Measurements from ENCODE around the gene TMEM106A.

GRCh38 chr17:43217614-43218087 lies 6.0 kb downstream of the TMEM106A start:
- TF ChIP-seq CTCF (IDR thresholded peaks at IDR 0.05) = no peak
- TF ChIP-seq EP300 (IDR thresholded peaks at IDR 0.05) = no peak
- TF ChIP-seq POLR2AphosphoS5 (IDR thresholded peaks at IDR 0.05) = no peak
- TF ChIP-seq POLR2A (IDR thresholded peaks at IDR 0.05; ENCODE audit: low read depth) = no peak

All from esophagus muscularis mucosa (tissue), 4 donors.